ENCODE data around the gene SARNP.
"Not testable (repeated sequence)": the region's sequence is repeated elsewhere in the genome, so short reads cannot be mapped to it uniquely, and the experiment has no call there.

SARNP gene

DNA sequence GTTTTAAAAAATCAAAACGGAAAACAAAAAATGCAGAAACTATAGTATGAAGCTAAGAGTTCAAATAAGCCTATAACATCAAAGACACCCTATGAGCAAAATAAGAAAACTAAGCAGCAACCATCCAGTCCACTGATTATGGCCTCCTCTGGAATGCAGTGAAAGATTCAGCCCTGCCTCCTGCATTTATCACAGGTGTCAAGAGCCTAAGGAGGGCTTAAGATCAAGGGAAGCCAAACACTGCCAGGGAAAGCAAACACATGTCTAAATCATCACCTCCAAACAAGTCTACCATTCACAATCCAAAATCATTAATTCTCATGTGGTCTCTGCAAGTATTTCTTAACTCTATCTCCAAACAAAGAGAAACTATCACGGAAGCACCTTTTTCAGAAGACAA, 28.4 kb downstream of the SARNP start:
- no peak for DNase-seq

DNA sequence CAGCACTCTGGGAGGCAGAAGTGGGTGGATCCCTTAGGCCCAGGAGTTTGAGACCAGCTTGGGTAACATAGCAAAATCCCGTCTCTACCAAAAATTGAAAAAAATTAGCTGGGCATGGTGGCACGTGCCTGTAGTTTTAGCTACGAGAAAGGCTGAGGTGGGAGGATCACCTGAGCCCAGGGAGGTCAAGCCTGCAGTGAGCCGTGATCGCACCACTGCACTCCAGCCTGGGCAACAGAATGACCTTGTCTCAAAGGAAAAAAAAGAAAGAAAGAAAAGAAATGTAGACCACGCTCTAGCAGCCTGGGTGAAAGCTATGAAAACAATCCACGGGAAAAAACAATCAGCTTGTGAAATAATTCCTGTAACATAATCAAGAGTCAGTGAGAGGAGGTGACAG, 29.0 kb downstream of the SARNP start:
- DNase-seq, result no peak

DNA sequence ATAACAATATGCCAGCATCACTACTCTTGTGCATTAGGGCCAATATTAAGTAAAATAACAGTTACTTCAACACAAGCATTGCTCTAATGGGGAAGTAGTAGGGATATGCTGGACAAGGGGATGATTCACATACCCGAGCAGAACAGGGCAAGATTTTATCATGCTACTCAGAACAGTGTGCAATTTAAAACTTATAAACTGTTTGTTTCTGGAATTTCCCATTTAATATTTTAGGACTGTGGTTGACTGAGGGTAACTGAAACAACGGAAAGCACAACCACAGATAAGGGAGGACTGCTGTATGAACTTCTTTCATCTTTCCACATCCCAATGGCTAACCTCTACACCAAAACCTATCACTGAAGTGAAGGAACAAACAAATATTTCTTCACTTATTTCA, 36.8 kb downstream of the SARNP start:
- no peak for DNase-seq

DNA sequence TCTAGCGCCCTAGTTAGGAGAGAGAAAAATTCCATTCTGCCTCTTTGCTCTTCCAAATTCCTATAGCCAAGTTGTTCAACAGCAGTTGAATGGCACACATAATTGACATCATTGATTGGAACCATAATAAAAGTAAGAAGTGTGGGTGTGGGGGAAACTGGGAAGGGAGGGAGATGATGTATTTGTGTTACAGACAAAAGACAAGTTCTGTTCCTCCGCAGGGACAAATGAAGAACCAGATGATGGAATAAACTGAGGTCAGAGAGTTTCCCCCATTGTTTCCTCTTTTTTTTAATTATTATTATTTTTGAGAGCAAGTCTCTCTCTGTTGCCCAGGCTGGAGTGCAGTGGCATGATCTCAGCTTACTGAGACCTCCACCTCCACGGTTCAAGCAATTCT, 39.7 kb downstream of the SARNP start:
- DNase-seq, result no peak

DNA sequence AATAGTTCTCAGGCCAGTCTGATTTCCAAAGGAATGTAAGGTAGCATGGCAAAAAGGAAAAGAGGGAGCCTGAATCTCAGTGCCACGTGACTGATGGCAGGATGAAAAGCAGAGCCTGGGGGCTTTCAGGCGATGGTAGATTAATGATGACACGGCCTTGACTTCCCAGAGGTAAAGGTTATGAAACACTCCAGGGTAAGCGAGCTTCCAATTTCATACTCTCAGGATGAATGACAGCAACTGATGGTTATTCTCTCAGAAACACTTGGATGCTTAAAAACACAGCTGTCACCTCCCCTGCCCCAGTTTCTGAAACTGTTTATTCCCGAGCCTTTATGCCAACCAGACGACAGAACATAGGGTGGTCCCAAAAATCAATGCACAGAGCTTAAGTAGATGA, 45.8 kb downstream of the SARNP start:
- DNase-seq, result no peak

DNA sequence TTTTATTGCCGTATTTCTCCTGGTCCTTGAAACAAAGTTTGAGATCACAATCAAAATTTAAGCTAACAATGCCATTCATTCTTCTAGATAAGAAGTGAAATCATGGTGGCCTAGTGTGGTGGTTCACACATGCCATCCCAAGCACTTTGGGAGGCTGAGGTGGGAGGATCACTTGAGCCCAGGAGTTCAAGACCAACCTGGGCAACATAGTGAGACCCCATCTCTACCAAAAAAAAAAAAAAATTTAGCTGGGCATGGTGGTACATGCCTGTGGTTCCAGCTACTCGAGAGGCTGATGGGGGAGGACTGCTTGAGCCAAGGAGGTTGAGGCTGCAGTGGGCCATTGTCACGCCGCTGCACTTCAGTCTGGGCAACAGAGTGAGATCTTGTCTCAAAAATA, 50.4 kb downstream of the SARNP start:
- DNase-seq, result no peak

DNA sequence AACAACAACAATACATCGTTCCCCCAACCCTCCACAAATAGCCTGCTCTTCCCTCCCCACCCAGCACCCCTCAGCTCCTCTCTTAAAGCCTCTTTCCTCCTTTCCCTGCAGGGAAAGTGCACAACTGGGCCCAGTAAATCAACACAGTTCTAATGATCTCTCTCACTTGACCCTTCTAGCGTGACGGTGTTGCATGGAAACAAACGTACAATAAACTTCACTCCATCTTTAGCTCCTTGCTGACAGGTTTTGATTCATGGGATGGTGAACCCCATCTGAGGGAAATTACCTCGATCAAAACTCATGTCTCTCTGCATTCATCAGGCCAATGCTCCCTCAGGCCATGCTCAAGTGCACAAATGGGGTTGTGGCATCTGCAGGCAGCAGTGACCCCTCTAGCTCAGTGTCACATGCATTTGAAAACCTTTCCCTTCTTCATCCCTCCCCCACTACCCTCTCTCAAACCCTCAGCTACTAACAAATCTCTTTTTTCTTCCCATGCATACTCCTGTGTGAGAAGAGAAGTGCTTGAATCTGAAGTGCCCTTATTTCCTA, 51.7 kb downstream of the SARNP start:
- DNase-seq, result no peak

DNA sequence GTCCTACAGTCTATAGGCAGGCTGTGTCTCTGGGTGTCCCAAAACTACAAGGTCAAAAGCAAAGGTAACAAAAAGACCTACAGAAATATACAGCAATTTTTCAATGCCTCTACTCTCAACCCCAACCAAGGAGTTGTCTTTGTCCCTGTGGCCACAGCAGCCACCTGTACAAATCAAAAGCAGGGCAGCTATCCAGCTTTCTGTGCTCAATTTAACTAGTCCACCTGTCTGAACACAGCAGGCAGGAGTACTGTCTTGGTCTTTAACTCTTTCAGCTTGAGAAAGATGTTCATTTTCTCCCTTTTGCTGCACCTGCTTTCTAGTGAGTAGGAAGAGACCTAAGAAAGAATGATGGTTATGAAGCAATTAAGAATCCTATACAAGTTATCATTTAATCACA, 54.9 kb downstream of the SARNP start:
- no peak for DNase-seq

DNA sequence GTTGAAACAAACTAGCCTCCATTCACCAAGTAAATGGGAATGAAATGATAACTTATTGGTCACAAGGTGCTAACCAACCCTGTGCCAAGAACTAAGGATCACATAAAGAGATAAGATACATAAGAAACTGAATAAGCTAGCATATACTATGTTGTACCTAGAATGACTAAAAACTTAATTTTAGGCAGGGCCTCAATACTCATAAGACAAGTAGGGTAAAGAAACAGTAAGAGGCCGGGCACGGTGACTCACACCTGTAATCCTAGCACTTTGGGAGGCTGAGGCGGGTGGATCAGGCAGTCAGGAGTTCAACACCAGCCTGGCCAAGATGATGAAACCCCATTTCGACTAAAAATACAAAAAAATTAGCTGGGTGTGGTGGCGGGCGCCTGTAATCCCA, 56.9 kb downstream of the SARNP start:
- no peak for DNase-seq

DNA sequence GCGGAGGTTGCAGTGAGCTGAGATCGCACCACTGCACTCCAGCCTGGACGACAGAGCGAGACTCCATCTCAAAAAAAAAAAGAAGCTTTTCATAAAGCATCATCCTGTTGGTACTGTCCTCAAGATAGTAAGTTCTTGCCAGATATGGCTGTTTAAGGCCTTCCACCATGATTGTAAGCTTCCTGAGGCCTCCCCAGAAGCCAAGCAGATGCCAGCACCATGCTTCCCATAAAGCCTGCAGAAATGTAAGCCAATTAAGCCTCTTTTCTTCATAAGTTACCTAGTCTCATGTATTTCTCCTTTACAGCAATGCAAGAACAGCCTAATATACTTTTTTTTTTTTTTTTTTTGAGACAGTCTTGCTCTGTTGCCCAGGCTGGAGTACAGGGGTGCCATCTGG, 58.9 kb downstream of the SARNP start:
- DNase-seq, result not testable (repeated sequence)

DNA sequence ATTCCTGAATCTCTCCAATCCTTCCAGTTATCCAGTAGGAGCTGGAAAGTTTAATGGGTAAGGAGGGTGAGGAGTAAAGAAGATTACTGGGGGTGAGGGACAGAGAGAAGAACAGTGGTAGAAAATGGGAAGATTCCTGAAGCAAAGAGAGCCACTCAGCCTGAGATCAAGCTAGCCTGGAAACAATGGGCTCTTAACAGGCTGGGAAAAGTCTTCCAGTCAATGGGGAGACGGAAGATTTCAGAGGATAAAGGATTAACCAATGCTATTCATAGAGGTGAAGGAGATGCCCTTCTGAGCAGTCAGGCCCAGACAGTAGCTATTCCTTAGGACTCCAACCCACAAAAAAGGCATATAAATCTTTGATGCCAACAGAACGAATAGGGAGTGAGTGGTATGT, 59.8 kb downstream of the SARNP start:
- no peak for DNase-seq

DNA sequence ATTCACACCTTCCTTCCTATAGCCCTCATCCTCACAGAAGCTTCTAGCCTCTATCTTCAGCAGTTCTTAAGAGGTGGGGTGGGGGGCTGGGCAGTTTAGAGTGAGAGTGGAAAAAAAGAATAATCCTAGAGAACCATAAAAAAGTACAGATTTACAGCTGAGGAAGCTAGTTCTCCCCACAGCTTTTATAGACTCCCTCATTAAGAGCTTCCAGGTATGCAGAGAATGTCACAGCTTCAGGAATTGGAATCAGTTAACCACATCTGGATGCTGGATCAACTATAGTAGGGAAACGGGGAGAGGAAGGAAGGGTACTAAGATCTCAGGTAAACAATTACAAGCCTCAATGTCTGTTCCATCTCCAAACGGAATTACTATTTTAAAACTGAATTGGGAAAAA, 62.3 kb downstream of the SARNP start:
- no peak for DNase-seq

DNA sequence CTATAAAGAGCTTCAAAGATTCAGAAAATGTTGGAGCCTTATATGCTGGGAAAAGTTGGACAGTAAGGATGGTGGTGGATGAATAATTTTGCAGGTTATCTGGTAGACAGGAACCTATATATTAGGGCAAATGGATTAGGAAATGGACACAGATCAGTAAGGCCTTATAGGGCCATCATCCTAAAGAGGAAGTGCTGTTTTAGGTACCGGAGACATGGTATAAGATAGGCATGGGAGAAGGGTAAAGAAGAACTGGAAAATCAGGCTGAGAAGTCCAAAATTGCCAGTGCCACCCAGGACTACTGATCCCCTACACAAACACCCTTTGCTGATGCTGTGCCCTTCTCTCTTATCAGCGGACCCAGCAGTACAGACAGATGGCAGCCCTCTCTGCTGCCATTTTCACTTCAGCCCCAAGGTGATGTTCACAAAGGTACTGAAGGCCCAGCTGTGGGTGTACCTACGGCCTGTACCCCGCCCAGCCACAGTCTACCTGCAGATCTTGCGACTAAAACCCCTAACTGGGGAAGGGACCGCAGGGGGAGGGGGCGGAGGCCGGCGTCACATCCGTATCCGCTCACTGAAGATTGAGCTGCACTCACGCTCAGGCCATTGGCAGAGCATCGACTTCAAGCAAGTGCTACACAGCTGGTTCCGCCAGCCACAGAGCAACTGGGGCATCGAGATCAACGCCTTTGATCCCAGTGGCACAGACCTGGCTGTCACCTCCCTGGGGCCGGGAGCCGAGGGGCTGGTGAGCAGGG, 69.1 kb downstream of the SARNP start:
- no peak for DNase-seq

DNA sequence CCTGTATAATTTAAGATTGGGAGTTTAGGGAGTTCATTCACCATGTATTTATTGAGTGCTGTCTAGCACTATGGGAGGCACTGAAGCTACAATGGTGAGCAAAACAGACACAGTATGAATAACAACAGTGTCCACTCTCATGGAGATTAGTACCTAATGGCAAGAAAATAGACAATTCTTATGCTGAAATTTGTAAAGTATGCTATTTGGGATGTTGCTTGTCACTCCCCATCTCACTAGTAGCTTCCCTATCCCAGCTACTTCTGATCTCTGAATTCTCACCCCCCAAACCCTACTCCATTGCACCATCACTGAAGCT, 70.7 kb downstream of the SARNP start:
- no peak for DNase-seq

DNA sequence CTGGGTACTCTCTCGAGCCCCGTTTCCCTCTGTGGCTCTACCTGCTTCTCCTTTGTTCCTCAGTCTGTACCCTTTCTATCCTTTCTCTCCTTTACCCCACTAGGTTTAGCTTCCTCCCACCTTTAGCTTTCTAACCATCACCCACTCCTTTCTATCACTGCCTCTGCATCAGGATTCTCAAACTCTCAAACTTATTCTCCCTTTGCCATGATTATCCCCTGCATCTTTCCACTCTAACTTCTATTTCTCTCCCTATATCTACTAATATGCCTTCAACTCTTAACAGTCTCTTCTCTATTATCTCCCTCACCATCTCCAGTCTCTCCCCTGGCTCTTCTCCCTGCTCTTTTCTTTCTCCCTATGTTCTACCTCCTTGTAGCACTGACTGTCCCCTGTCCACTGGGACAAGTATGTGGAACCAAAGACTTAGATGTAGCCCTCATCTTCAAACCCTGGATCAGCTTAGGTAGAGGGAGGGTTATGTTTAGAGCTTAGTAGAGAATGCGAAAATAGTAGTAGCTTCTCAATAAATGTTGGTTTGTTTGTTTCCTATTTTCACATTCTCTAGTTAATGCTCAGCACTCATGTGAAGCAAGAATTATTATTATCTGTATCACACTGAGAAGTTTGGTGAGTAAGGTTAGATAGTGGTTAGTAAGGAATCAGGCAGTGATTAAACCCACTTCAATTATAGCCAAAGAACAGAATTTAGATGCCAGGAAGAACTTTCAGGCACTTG, 71.2 kb downstream of the SARNP start:
- no peak for DNase-seq

DNA sequence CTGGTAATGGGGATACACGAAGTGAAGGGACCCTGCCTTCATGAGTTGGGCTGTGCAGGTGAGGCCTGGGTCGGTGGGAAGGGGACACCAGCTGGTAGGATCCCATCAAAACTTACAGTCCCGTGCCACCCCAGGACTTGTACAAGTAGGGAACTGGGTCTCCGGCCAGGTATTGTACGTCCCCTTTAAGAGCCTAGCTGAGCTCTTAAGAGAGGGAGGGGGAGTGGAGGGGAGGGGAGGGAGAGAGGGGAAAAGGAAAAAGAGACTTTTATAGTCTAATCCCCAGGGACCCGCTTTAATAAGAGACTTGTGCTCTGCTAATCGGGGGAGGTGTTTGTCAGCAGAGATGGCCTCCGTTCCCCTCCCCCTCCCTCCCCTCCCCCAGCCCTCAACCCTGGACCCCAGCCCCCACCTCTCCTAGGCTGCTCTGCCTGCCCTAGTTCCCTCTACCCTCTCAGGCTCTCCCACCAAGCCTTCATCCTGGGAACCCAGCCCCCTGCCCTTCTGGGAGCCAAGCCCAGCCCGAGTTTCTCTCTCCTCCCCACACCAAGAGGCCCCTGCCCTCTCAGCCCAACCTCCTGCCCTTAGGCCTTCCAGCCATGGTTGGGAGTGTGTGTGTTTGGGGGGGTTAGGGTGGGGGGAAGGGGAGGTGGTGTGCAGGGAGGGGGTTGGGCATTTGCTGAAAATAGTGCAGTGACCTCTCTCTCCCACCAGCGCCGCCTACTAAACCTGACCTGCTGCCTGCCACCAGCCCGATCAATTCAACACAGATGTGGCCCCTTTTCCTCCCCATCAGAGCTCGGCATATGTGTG, 72.0 kb downstream of the SARNP start:
- DNase-seq, result no peak

DNA sequence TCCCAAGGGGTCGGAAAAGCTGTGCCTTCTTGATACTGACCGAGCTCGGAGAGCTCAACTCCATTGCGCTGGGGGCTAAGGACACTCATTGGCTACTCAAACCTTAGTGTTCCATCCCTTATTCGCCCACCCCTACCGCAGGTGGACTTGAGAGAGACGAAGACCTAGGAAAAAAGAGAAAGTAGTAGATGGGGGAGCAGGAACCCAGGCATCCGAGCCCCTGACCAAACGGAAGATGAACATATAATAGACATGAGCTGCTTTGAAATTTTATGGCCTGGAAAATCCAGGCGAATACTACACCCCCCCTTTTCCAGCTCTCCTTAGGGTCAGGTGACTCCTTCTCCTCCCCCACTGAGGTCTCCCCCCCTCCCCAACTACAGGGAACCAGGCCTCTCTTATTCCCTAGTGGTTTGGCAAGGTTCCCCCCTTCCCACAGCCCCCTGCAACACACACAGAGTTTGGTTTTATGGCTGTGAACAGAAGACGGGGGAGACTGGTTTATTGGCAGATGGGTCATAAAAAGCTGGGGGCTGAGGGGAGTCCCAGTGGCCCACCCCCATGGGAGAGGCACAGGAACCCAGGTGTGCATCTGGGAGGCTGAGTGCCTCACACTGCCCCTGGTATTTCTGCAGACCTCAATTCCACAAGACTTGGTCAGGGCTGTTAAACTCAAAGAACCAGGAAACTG, 73.0 kb downstream of the SARNP start:
- no peak for DNase-seq

DNA sequence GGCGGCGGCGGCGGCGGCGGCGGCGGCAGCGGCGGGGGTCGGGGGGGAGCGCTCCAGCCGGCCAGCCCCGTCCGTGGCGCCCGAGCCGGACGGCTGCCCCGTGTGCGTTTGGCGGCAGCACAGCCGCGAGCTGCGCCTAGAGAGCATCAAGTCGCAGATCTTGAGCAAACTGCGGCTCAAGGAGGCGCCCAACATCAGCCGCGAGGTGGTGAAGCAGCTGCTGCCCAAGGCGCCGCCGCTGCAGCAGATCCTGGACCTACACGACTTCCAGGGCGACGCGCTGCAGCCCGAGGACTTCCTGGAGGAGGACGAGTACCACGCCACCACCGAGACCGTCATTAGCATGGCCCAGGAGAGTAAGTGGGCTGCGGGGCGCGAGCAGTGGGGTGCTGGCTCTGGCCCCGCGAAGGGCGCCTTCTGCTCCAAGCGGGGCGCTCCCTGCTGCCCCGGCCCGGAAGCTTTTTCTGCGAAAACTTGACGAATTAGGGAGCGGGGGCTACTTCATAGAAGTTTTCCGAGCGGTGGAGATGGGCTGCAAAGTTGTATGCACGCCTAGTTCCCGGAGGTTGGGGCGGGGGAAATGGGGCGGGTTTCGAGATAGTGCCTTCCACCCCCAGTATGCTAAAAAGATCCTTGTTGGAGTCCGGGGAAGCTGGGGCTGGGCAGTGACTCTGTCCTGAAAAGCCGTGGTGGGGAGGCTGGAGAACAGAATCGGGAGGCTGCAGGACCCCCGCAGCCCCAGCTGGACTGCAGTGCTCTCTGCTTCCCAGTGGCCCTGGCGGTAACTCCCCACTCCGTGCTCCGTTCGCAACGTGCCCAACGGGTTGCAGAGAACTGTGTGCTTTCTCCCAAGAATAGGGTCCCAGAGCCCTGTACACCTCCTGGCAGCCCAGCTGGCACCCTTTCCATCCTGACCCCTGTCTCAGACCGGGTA, 73.9 kb downstream of the SARNP start:
- DNase-seq, result peak in 1 of 4 experiments; percentile 54

DNA sequence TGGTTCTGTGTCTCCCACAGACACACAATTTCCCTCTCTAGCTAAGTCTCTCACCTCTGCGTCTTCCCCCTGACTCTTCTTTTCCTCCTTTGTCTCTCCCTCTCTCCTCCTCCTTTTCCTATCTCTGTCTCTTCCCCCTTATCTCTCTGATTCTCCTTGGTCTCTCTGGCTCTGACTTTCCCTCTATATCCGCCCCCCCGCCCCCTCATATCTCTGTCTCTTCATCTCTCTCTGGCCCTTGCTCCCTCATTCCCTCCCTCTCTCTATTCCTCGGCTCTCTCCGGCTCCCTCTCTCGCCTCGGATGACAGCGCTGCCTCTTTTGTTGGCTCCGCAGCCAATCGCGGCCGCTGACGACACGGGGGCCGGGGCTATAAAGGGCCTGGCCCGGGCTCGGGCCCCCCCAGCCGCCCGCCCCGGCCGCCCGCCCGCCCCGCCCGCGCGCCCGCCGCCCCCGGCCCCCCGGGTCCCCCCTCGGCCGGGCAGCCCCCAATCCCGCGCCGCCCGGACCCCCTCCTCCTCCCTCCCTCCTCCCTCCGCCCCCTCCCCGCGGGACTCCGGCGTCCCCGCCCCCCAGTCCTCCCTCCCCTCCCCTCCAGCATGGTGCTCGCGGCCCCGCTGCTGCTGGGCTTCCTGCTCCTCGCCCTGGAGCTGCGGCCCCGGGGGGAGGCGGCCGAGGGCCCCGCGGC, 74.7 kb downstream of the SARNP start, which contains the start of gene GDF11:
Gene GDF11 (plus strand): TSS at position 404 of the 687 bp plus-strand sequence. CDS start 195 bp downstream, at position 599.
- DNase-seq, result peak in 3 of 4 experiments; percentile 39 to 73 (median 45)

DNA sequence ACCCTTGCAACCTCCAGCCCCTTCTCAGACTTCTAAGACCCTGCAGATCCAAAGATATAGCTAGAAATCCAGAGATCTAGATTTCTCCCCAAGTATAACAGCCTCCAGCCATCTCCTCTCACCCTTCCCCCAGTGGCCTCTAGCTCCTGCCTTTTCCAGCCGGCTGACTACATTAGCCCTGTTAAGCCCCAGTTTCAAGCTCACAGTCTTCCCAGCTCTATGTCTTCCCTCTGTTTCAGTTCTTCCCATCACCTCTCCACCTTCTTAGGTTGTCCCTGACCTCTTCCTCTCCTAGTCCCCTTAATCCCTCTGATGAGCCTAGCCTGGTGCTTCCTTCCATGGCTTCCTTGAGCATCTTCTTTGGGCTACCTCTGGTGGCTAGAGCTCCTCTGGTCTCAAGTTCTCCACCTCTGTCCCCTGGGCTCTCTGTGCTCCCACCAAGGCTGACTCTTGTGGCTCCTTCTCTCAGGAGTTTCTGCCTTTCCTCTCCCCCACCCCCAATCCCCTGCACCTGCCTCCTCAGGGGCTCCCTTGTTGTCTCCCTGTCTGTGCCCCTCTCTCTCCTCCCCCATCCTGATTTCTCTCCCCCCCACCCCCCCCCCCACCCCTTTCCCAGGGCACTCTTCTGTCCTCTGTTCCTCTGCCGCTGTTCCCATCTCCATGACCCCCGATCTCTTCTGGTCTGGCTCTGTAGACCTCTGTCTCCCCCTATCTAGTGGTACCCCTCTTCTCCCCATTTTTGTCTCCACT, 75.4 kb downstream of the SARNP start:
- DNase-seq, result no peak

Measured in activated naive CD4-positive, alpha-beta T cell (primary cell).